ENCODE data around the gene SNX6. TPM values are rescaled to one million over a fixed set of nuclear protein-coding genes. Genes with fewer than 3 reads are reported as not detected.
"Not testable (repeated sequence)": the region's sequence is repeated elsewhere in the genome, so short reads cannot be mapped to it uniquely, and the experiment has no call there.

Gene SNX6
- total RNA-seq, 2 experiments from 2014 or later = 55.6 to 59.4 TPM

DNA sequence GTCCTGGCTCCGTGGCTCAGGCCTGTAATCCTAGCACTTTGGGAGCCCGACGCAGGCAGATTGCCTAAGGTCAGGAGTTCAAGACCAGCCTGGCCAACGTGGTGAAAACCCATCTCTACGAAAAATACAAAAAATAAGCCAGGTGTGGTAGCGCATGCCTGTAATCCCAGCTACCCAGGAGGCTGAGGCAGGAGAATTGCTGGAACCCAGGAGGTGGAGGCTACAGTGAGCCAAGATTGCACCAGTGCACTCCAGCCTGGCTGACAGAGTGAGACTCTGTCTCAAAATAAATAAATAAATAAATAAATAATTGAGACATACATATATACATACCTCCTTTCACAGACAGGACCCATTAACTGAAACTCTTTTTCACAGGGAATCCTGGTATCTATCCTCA is 91.9 kb downstream of the SNX6 start:
- POLR2A ChIA-PET, CTCF ChIA-PET: not testable (repeated sequence)

DNA sequence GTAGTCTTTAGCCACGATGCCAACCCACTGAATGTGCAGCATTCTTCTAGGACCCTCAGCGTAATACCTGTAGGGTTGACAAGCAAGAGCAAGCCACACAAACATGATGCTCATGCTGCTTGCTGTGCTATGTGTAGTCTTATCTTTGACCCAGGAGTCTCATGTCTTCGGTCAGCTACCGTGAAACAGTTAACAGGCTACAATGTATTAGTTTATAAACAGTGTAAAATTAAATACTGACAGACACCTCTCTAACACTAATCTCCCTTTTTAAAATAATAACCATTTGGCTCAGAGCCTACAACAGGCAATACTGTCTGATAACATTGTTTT is 92.3 kb downstream of the SNX6 start:
- CTCF ChIA-PET = no interaction called here

DNA sequence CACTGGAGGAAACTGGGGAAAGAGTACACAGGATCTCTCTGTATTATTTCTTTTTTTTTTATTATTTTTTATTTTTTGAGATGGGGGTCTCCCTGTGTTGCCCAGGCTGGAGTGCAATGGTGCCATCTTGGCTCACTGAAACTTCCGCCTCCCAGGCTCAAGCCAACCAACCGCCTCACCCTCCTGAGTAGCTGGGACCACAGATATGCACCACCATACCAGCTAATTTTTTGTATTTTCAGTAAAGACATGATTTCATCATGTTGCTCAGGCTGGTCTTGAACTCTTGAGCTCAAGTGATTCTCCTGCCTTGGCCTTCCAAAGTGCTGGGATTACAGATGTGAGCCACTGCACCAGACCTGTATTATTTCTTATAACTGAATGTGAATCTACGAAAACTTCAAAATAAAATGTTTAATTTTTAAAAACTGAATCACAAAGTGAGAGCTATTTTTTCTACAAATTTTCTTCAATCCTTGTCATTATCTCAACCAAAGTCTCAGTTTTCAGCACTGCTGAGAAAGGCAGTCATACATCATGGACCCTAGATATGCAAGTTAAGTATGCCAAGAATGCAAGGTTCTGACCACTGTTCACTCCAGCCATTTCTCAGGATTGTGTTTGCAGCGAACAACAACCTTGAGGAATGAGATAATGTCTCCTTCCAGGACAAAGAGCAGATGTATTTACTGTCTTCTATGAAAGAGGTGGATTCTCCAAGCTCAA is 92.8 kb downstream of the SNX6 start:
- CTCF ChIA-PET = no interaction called here
- POLR2A ChIA-PET = no interaction called here

More for the DNA sequence above, 92.3 kb downstream of the SNX6 start:
- POLR2A ChIA-PET = no interaction called here

DNA sequence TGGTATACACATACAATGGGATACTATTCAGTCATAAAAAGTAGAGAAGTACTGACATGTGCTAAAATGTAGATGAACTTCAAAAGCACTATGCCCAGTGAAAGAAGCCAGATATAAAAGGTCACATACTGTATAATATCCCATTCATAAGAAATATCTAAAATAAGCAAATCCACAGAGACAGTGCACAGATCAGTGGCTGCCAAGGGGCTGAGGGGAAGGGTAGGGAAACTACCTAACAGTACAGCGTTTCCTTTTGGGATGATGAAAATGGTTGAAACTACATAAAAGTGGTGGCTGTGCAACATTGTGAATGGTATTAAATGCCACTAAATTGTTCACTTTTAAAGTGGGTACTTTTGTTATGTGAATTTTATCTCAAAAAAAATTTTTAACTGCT is 102.4 kb downstream of the SNX6 start:
- POLR2A ChIA-PET = interaction anchor here (0.7 kb wide), 1 partner anchor 13 kb away, joined by 6 read pairs; no protein-coding TSS in a partner anchor
- CTCF ChIA-PET = interaction anchor here (0.7 kb wide), 1 partner anchor 1510 kb away, joined by 4 read pairs; no protein-coding TSS in a partner anchor

DNA sequence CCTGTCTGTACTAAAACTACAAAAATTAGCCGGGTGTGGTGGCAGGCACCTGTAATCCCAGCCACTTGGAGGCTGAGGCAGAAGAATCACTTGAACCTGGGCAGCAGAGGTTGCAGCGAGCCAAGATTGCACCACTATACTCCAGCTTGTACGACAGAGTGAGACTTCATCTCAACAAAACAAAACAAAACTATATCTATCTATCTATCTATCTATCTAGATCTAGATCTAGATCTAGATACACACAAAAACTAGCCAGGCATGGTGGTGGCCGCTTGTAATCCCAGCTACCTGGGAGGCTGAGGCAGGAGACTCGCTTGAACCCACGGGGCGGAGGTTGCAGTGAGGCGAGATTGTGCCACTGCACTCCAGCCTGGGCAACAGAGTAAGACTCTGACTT is 105.7 kb downstream of the SNX6 start:
- POLR2A ChIA-PET = not testable (repeated sequence)

DNA sequence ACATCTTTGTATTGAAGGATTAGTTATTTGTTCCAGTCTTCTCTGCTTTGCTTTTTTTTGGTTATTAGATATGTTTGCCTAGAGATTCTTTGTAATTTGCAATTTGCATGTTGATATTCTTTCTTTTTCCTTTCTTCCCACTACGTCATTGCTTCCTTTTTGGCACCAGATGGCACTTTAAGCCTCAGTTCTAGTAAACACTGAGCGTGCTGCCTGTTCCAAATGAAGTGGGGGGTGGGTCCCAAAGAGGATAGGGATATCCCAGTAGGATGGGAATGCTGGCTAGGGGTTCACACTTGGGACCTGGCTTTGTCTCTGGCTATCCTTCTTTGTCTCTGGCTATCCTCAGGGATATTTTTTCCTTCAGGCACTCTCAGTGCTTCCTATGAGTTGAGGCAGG is 107.5 kb downstream of the SNX6 start:
- ChIA-PET POLR2A (no interaction called here), CTCF (interaction anchor here (1.2 kb wide), 1 partner anchor 8 kb away, joined by 3 read pairs; no protein-coding TSS in a partner anchor)

More for the DNA sequence above, 105.7 kb downstream of the SNX6 start:
- CTCF ChIA-PET = interaction anchor here (0.6 kb wide), 1 partner anchor 32 kb away, joined by 3 read pairs; no protein-coding TSS in a partner anchor

DNA sequence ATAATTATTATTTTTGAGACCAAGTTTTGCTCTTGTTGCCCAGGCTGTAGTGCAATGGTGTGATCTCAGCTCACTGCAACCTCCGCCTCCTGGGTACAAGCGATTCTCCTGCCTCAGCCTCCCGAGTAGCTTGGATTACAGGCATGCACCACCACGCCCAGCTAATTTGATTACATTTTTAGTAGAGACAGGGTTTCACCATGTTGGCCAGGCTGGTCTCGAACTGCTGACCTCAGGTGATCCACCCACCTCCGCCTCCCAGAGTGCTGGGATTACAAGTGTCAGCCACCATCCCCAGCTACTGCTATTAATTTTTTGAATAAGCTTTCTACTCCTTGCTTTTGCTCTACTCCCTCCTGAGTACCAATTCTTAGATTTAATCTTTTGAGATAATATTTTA is 108.9 kb downstream of the SNX6 start:
- CTCF ChIA-PET = not testable (repeated sequence)
- POLR2A ChIA-PET = interaction anchor here (0.7 kb wide), 1 partner anchor 90 kb away, joined by 10 read pairs; no protein-coding TSS in a partner anchor

DNA sequence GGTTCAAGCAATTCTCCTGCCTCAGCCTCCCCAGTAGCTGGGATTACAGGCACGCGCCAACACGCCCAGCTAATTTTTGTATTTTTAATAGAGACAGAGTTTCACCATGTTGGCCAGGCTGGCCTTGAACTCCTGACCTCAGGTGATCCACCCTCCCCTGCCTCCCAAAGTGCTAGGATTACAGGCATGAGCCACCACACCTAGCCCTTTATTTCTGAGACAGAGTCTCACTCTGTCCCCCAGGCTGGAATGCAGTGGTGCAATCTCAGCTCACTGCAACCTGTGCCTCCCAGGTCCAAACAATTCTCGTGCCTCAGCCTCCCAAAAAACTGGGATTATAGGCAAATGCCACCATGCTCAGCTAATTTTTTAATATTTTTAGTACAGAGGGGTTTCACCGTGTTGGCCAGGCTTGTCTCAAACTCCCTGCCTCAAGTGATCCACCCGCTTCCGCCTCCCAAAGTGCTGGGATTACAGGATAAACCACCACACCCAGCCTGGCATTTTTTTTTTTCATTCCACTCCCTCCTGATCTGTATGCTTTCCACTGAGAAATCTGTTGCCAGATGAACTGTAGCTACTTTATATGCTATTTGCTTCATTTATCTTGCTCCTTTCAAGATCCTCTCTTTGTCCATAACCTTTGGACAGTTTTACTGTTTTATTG is 109.5 kb downstream of the SNX6 start:
- CTCF ChIA-PET, POLR2A ChIA-PET: not testable (repeated sequence)

Other genes with a start within 250 kb of the SNX6 start
- gene SPTSSA, start 167.9 kb downstream of the SNX6 start, total RNA-seq = 10 to 100 TPM; 13.2 to 13.8 TPM
- 10 to 100 TPM; 32.7 to 35.2 TPM for gene EAPP, start 90.4 kb downstream of the SNX6 start, total RNA-seq
- gene CFL2, start 84.4 kb upstream of the SNX6 start, total RNA-seq = 1 to 10 TPM; 5.8 to 6.6 TPM
- 10 to 100 TPM; 61.6 to 61.8 TPM for gene BAZ1A, start 245.2 kb upstream of the SNX6 start, total RNA-seq